Ishikawa (cell line): ENCODE measurements around the gene C1orf56.

ENCODE experiments used
- CEBPB ChIP-seq: IDR thresholded peaks from 2 replicates; pipeline ENCODE4 v1.6.1; 2012
- CREB1 ChIP-seq: IDR thresholded peaks from 2 replicates; pipeline ENCODE4 v1.6.1; 2012; ENCODE audit warnings: low read depth
- EGR1 ChIP-seq: IDR thresholded peaks from 2 replicates; pipeline ENCODE4 v1.6.1; 2012
- EP300 ChIP-seq: IDR thresholded peaks from 2 replicates; pipeline ENCODE4 v1.6.1; 2012; ENCODE audit warnings: borderline replicate concordance
- FOXM1 ChIP-seq: IDR thresholded peaks from 2 replicates; pipeline ENCODE4 v1.6.1; 2012; ENCODE audit warnings: low read depth, borderline replicate concordance
- MAX ChIP-seq: IDR thresholded peaks from 2 replicates; pipeline ENCODE4 v1.6.1; 2012
- NFIC ChIP-seq: IDR thresholded peaks from 2 replicates; pipeline ENCODE4 v1.6.1; 2012
- RAD21 ChIP-seq: IDR thresholded peaks from 2 replicates; pipeline ENCODE4 v1.6.1; 2012; ENCODE audit warnings: low read depth
- REST ChIP-seq: IDR thresholded peaks from 2 replicates; pipeline ENCODE4 v1.6.1; 2012; ENCODE audit warnings: low read depth, mild to moderate bottlenecking
- TAF1 ChIP-seq: IDR thresholded peaks from 2 replicates; pipeline ENCODE4 v1.6.1; 2012; ENCODE audit warnings: low read depth, mild to moderate bottlenecking
- TCF12 ChIP-seq: IDR thresholded peaks from 2 replicates; pipeline ENCODE4 v1.6.1; 2012; ENCODE audit warnings: low read depth
- TEAD4 ChIP-seq: IDR thresholded peaks from 2 replicates; pipeline ENCODE4 v1.6.1; 2012
- USF1 ChIP-seq: IDR thresholded peaks from 2 replicates; pipeline ENCODE4 v1.6.1; 2012
- YY1 ChIP-seq: IDR thresholded peaks from 2 replicates; pipeline ENCODE4 v1.6.1; 2012; ENCODE audit warnings: low read depth
- ZBTB7A ChIP-seq: IDR thresholded peaks from 2 replicates; pipeline ENCODE4 v1.6.1; 2012; ENCODE audit warnings: low read depth

Gene C1orf56

GRCh38 chr1:151047925-151048644 is 534 bp downstream of the C1orf56 start:
- TF ChIP-seq MAX: peak; percentile 75
- no peak for TF ChIP-seq USF1
- no peak for TF ChIP-seq TCF12
- TF ChIP-seq NFIC: peak; percentile 45; the same call in 1 of the 2 replicates
- TF ChIP-seq YY1: peak; percentile 81; the same call in 1 of the 2 replicates
- peak; percentile 38; the same call in 1 of the 2 replicates for TF ChIP-seq RAD21
- TF ChIP-seq ZBTB7A: peak; percentile 30; the same call in 1 of the 2 replicates

GRCh38 chr1:151048645-151049032 is 1.1 kb downstream of the C1orf56 start:
- TF ChIP-seq TEAD4 (no peak), YY1 (no peak), NFIC (no peak), TAF1 (no peak), ZBTB7A (no peak; the same call in 1 of the 2 replicates), USF1 (no peak), EGR1 (no peak), MAX (no peak), FOXM1 (no peak), EP300 (no peak), REST (no peak), CEBPB (no peak), RAD21 (no peak), TCF12 (no peak), CREB1 (no peak)

GRCh38 chr1:151049458-151049857 is 1.9 kb downstream of the C1orf56 start:
- no peak for TF ChIP-seq CEBPB
- no peak for TF ChIP-seq EGR1
- TF ChIP-seq NFIC: no peak
- no peak for TF ChIP-seq FOXM1
- no peak for TF ChIP-seq TCF12
- TF ChIP-seq TAF1: no peak
- no peak for TF ChIP-seq TEAD4
- TF ChIP-seq REST: no peak
- no peak for TF ChIP-seq USF1
- no peak for TF ChIP-seq EP300
- TF ChIP-seq ZBTB7A: no peak
- TF ChIP-seq YY1: no peak

GRCh38 chr1:151050051-151050688 is 2.6 kb downstream of the C1orf56 start:
- TF ChIP-seq EP300: no peak
- TF ChIP-seq USF1: no peak
- TF ChIP-seq EGR1: no peak
- no peak for TF ChIP-seq TAF1
- no peak for TF ChIP-seq MAX
- no peak for TF ChIP-seq RAD21
- TF ChIP-seq REST: no peak
- TF ChIP-seq ZBTB7A: no peak
- TF ChIP-seq FOXM1: no peak
- TF ChIP-seq CEBPB: no peak
- no peak for TF ChIP-seq TCF12
- TF ChIP-seq TEAD4: no peak
